Keratinocyte (primary cell): Measurements from ENCODE around the gene ABL2.

Source experiments
- CTCF ChIP-seq, 3 experiments: IDR thresholded peaks in 1 of 3; conservative IDR thresholded peaks in 1 of 3; optimal IDR thresholded peaks in 1 of 3; 2 replicates in 2 of 3; 3 replicates in 1 of 3; pipeline versions ENCODE3 to v1.5.1; 2011; ENCODE audit warnings: low read length in 3 of 3, mild to moderate bottlenecking in 3 of 3, moderate library complexity in 2 of 3, control low read depth in 1 of 3, inconsistent platforms in 1 of 3; ENCODE audit not compliant: insufficient read depth in 2 of 3; ENCODE audit errors: extremely low read depth in 1 of 3
- EZH2 ChIP-seq: IDR thresholded peaks from one replicate; pipeline ENCODE4 v1.6.1; 2012; ENCODE audit warnings: inconsistent platforms, mild to moderate bottlenecking, low read length, moderate library complexity

GRCh38 chr1:179091691-179092165 is 137.7 kb downstream of the ABL2 start:
- no peak for TF ChIP-seq CTCF (optimal IDR thresholded peaks at IDR 0.05 in 1 of 3, IDR thresholded peaks at IDR 0.05 in 1 of 3, conservative IDR thresholded peaks at IDR 0.05 in 1 of 3; ENCODE audit: extremely low read depth in 1 of 3, insufficient read depth in 2 of 3, low read length in 3 of 3)
- TF ChIP-seq EZH2: no peak
